Activated gamma-delta T cell treated with anti-CD3 and anti-CD28 coated beads, Interleukin-2, amount 50 U/mL, for 16 hours (primary cell): ENCODE measurements around the gene GGT7.
A peak's percentile ranks its signal among the peaks of the same experiment; 100 is the strongest.
"Not testable (repeated sequence)": the region's sequence is repeated elsewhere in the genome, so short reads cannot be mapped to it uniquely, and the experiment has no call there.

Source experiments
- DNase-seq: peaks from one replicate; pipeline ENCODE4 v3.0.0-alpha.2; 2020; ENCODE audit warnings: low read depth

The GGT7 gene

DNA sequence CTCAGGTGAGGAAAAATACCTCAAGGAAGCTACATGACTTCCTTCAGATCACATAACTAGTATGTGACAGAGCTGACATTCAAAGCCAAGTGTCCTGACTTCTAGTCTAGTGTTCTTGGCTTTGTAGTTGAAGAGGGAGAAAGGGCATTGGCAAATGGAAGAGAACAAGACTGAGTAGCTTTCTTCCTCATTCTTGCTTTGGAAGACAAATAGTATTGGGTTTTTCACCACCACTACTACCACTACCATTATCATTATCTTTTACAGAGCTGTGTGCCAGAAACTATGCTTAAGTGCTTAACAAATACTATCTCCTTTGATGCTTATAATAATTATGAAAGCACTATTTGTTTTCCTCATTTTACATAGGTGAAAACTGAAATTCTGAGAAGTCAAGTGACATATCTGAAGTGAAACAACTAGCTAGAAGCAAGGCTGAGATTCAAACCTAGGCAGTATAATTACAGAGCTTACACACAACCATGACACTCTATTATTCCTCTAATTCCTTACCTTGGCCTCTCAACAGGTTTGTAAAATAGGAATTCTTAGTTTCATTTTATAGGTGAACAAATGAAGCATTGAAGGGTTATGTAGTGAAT lies 10.5 kb upstream of the GGT7 start:
- no peak for DNase-seq

DNA sequence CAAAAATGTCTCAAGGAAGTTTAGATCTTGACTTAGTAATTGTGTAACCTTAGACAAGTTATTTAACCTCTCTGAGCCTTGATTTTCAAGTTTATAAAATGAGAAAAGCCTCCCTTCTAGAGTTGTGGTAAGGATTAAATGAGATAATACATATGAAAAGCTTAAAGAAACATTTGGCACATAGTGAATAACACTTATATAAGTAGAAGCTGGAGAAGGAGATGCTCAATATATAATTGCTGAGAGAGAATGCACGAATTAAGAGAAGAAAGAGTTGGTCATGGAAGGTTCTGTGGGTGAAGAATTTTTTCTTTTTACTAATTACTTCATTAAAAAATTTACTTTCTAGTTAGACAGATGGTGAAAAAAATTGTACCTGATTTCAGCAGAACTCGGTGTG lies 9.0 kb upstream of the GGT7 start:
- DNase-seq: no peak

DNA sequence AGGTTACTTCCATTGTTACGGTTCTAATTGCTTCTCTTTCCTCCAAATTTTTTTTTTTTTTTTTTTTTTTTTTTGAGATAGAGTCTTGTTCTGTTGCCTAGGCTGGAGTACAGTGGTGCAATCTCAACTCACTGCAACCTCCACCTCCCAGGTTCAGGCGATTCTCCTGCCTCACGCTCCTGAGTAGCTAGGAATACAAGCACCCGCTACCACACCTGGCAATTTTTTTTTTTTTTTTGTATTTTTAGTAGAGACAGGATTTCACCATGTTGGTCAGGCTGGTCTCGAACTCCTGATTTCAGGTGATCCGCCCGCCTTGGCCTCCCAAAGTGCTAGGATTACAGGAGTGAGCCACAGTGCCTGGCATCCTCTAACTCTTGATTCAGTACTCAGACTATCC lies 8.3 kb upstream of the GGT7 start:
- not testable (repeated sequence) for DNase-seq

DNA sequence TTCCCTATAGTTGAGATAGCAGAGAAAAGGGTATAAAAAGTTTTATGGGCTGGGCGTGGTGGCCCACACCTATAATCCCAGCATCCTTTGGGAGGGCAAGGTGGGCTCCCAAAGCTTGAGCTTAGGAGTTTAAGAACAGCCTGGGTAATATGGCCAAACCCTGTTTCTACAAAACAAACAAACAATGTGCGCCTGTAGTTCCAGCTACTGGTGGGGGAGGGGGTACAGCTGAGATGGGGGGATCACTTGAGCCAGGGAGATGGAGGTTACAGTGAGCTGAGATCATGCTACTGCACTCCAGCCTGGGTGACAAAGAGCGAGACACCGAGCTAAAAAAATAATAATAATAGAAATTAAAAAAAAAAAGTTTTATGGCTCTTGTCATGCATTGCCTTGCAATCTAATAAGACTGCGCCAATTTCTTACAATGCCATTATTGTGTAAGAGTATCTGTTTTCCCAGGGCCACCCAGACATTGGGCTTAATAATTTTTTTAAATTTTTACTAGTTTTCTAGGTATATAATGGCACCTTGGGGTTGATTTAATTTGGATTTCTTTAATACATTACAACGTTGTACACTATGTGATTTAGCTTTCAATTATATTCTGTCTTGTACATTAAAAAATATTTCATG lies 7.7 kb upstream of the GGT7 start:
- no peak for DNase-seq

DNA sequence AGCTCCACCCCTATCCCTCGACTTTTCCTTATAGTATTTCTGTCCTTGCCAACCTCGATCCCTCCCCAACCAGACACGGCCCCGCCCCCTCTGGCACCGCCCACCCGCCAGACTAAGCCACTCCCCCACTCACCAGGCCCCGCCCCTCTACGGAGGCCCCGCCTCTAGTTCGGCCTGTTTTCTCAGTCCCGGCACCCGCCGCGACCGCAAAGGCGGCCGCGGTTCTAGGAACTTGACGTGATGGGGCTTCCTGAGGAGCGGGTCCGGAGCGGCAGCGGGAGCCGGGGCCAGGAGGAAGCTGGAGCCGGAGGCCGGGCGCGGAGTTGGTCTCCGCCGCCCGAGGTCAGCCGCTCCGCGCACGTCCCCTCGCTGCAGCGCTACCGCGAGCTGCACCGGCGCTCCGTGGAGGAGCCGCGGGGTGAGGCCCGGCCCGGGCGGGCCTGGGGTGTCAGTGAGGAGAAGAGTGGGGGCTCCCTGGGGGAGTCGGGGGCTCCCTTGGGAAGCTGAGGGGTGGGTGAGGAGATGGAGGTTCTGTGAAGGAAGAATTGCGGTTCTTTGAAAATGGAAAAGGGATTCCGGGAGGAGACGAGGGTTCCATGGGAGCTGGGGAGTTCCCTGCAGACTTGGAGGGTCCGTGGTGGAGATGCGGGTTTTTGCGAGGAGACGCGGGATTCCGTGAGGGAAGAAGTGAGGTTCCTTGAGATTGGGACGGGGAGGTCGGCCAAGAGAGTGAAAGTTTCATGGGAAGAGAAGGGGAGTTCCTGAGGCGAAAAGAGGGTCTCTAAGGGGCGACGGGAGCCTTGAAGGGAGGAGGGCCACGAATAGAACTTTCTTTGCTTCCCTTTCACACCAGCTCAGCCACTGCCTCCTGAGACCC lies 4.0 kb upstream of the GGT7 start, which contains the start of gene ACSS2:
TSS of gene ACSS2 (plus strand) at position 207 of the 877 bp plus-strand sequence. CDS start at position 241, 34 bp downstream.
- peak; percentile 85 for DNase-seq

DNA sequence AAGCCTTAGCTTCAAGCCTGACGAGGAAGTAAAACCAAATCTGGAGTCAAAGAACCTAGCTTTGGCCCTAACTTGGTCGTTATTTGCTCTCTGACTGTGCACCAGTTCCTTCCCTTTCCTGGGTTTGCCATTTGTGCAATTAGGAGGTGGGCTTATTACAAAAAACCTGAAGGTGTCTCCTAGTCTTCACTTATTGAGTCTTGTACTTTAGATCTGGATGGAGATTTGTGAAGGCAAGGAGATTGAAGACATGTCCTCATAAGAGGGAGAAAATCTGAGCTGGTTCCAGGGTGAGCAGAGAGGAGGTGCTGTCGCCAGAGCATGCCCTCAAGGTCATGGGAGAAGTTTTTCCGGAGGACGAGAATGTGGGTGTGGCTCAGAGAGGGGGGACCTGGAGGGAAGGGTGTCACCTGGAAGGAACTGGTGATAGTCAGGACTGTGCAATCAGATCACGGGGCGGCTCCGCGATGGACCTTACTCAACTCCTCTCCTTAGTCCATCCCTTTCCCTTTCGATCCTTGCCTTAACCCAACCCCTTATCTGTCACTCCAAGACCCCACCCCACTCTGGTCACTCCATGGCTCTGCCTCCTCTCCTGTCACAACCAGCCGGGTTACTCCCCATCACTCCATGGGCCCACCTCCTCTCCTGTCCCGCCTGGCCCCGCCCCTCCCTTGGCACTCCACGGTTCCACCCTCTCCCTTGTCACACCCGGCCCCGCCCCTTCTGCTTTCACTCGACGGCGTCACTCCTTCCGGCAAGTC lies 3.2 kb upstream of the GGT7 start:
- no peak for DNase-seq

DNA sequence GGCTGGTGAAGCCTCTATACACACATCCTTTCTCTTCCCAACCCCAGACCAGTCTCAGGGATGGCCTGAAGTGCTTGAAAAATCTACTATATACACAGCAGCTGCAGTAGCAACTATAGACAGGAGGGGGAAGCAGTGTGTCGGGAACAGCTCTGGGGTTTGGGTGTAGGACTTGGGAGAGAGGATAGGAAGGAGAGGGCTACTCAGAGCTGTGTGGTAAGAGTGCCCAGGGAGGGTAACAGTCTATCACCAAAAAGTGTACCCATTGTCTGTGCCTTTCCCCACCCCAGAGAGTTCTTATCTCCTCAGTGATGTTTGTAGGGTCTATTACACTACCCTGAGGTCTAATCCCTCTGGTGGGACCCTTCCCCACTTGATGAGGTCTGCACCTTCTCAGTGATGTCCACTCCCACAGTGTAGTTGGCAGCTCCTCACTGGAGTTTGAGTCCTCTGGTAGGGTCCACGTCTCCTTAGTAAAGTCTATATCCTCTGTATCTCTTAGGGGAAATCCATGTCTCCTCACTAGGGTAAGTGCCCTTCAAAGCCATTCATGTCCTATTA lies 1.5 kb upstream of the GGT7 start:
- no peak for DNase-seq

DNA sequence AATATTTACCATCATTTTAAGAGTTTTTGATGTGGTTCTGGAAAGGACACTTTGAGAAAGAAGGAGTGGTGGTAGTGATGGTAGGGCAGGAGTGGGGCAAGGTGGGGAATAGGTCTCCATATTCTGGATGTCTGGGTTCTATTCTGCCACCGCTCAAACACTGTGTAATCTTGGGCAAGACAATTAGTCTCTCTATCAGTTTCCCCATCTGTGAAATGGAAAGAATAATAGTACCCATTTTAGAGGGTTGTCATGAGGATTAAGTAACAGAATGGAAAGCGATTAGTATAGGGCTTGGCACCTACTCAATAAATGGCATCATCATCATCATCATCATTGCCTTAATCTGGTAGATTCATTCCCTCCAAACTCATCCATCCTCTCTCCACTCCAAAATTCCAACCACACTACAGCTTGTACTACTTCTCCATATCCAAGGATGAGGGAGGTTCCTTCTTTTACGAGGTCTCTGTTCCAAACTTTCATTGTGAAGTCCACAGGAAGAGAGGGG lies 982 bp upstream of the GGT7 start:
- DNase-seq: no peak

DNA sequence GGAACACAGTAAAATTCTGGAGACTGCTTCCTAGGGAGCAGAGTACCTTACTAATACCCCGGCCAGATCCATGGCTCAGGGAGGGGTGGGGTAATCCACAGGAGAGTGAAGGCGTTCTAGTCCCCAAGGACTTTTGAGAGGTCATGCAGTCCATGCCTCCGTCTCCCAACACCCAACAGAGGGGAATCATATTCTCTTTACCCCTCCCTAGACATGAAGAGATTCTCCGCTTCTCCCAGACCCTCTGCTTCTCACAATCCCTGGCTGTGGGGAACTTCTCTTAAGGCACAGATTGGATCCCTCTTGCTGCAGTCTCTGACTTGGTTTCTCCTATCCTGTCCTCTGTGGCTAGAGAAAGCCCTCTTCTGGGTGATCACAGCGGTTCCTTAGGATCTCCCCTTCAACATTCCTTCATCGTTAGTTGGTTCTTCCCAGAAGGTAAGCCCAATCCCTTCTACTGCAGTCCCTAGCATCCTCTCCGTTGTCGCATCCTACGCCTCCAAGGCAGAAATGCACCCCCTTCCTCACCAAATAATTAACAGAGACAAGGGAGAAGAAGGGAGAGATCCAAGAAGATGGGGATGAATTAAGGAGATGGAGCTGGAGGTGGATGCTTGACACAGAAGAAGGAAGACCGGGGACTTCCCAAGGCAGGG lies 562 bp downstream of the GGT7 start:
- no peak for DNase-seq

DNA sequence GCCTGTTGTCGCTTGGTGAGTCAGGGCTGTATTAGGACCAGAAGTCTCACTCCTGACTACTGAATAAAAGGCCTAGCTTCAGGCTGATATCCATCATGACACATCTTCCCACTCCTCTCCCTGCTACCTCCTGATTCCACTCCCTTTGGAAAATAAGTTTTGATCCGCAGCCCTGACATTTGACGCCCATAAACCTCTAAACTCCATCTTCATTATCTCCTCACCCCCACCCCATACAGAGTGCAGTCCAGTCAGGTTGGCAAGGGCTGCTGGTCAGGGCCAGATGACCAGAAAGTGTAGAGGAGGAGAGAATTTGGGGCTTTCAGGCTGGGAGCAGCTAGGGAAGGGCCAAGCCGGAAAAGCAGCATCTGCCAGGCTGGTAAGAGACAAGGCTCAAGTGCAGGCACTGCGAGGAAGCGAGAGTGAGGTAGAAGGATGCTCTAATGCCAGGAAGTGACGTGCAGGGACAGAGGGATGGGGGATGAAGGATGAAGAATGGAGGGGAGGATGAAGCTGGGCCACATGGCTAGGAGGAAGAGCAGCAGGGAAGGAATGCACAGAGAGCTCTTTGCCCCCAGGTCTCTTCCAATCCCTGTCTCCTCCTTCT lies 1.2 kb downstream of the GGT7 start:
- DNase-seq: no peak

DNA sequence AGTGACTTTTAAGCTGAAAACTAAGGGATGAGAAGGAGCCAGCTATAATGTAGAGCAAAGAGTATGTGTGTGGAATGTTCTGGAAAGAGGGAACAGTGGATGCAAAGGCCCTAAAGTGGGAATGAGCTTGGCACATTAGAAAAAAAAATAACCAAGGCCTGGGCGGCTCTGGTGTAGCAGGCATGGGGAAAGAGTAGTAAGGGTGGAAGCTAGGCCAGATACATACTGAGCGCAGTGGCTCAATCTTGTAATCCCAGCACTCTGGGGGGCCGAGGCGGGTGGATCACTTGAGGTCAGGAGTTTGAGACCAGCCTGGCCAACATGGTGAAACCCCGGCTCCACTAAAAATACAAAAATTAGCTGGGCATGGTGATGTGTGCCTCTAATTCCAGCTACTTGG lies 8.4 kb downstream of the GGT7 start:
- DNase-seq: no peak

DNA sequence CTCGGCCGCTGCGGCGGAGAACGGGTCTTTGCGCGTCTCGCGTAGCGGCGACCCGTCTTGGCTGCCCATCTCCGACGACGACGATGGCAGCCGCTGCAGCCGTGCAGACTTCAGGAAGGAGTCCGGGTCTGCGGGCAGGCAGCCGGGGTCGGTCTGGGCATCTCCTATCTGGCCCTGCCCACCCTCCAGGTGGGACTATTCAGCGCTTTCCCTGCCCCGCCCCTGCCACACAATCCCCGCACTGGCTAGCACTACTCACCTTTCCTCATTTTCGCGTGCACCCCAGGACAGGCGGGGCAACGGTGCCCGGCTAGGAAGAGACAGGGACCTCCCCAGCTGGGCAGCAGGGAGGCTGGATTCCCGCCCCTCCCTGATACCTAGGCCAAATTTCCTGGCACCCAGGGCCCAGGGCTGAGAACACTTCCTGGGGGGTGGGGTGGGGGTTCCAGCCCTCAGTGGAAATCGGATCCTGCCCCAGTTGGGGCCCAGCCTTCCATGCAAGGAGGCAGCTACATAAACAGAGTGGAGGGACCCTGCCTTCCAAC lies 9.2 kb downstream of the GGT7 start:
- no peak for DNase-seq

DNA sequence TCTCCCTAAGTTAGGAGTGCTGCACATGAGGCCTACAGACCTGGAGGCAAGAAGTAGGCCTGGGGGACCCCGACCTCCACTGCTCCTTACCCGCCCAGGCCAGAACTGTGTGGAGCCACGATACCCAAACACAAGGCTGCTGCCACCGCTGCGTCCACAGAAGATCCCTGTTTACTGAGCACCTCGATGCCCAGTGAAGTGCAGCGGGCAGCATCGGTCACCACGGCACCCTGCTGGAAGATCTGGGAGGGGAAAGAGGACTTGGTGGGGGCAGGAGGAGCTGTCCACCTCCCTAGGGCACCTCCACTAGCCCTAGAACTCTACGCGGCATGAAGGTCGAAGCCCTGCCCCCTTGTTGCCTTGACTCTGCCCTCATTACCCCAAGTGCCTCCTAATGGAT lies 9.9 kb downstream of the GGT7 start:
- no peak for DNase-seq

DNA sequence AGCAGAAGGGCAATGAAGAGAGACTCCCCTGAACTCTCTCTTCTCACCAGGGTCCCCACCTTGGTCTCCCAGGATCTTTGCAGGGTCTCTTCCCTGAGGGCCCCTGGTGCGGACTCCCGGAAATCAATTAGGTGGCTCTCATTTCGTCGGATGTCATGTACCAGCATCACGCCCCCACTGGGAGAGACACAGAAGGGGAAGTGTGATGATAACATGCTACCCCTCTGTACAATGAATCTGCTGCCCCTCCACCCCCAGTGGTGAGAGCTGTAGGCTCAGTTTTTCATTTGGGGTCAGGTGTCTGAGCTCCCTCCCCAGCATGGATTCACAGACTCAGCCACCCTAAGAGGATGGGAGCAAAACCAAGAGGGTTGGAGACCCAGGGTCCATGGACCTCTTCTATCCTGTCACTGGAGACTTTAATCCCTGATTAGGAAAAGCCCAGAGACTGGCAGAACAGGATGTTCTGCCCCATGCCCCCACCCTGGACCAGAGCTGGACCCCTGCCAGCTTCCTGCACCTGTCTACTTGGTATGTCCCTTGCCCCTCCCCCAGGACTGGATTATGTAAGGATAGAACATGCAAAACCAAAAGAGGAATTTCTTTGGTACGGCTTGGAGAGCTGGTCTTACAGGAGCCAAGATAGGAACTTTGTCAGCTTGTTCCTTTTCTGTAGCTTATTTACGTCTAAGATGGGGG lies 11.1 kb downstream of the GGT7 start:
- DNase-seq: no peak

DNA sequence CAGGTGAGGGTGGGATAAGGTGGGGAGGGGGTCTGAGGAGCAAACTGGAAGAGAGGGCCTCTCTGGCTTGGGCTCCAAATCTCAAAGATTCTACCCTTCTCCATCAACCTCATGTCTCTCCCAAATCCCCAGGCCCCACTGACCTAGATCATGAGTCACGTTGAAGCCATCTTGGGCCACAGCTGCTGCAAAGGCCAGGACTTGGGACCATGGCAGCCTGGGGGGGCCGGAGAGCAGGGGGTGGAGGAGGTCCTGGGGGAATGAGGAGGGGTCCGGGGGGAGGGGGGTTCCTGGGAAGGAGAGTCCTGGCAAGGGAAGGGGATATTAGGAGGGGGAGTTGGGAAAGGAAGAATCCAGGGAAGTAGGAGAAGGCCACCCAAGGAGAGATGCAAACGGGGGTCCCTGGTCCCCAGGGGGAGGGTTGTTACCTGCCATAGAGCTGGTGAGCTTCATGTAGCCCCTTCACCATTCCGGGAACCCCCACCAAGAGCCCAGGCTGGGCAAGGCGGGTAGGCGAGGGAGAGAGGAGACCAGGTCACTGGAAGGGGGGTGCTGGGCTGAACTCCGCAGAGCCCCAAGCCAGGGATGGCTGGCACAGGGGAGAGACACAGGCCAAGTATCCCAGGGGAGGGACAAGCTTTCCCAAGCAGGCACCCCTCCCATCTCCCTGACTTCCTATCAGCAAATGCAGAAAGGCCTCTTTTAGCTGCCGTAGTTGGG lies 12.7 kb downstream of the GGT7 start:
- DNase-seq: no peak

DNA sequence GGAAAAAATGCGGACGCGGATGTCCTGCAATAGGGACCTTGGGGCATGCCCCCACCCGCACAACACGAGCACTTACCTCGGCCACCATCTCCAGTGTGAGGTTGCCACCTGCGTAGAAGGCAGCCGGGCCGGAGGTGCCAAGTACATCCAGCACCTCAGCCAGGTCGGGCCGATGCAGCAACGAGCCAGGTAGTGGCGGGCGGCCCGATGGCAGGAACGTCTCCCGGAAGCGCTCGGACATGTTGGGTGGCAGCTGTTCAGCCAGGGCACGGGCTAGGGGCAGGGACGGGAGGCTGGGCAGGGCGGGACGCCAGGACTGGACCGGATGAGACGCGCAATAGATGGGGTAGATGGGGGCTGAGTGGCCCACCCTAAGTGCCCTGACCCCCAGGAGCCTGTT lies 13.3 kb downstream of the GGT7 start:
- no peak for DNase-seq

DNA sequence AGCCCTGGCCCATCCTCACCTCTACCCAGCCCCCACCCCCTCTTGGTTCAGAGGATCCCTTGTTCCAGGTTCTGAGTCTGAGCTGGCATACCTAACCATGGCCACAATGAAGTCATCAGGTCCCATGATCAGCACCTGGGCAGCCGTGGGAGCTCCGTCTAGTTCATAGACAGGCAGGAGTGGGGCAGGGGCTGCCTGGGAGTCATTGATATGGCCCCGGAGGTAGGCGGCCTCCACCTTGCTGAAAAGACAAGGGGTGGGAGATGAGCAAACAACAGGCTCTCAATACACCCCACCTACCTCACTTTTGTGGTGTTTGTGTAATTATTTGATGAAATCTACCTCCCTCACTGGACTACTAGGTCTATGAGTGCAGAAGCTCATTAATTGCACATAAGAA lies 20.4 kb downstream of the GGT7 start:
- no peak for DNase-seq

DNA sequence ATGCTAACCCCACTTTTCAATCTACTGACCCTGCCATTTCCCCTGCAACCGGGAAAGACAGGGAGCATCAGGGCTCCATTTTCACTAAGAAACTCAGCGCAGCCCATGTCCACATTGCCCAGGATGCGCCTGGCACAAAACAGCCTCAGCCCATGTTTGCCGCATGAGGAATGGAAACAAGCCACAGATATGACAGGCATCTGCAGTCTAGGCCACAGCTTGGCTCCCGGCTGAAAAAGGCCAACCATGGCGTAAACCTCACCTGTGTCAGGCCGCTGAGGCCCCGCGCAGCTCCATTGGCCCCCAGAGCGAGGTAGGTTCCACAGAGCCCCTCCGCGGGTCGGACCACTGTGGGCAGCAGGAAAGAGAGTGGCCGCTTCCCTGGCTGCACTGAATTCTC lies 21.7 kb downstream of the GGT7 start:
- DNase-seq: no peak

DNA sequence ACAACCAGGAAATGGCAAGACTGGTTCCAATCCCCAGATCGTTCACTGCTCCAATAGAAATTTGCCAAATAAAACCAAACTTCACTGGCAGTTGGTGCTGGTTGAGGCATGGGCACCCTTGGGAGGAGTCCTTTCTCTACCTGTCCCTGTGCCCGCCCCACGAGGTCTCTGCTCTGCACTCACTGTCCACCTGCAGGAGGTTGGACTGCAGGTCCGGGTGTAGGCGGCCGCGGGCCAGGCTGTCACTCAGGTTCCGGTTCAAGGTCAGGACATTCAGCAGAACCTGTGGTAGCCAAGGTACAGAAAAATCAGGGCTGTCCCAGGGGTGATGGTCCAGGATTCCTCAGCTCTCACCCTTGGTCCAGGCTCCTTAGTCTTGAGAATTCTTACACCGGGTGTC lies 22.9 kb downstream of the GGT7 start:
- DNase-seq: no peak
